Tibial nerve (tissue), 4 donors: ENCODE data around the gene PACSIN2. TPM values are rescaled to one million over a fixed set of nuclear protein-coding genes. Genes with fewer than 3 reads are reported as not detected.

Experiments used
- DNase-seq, 2 donors: peaks; one replicate each; pipeline ENCODE4 v3.0.0-alpha.2; 2019; ENCODE audit warnings: low spot score in 2 of 2
- H3K27ac ChIP-seq, 4 donors: fragments of 200-600 bp; sonication (generic) in 3 of 4; one replicate each; pipeline ENCODE4 v1.5.1; 2017 to 2019; ENCODE audit warnings: mild to moderate bottlenecking in 1 of 4
- H3K27me3 ChIP-seq, 2 donors: fragments of 200-600 bp; sonication (generic) in 1 of 2; one replicate each; pipeline versions ENCODE4 v1.5.1 to v1.6.0; 2017 to 2019
- H3K36me3 ChIP-seq, 3 donors: fragments of 200-600 bp; sonication (generic); one replicate each; pipeline ENCODE4 v1.5.1; 2018 to 2019
- H3K4me1 ChIP-seq, 4 donors: fragments of 200-600 bp; sonication (generic) in 3 of 4; one replicate each; pipeline ENCODE4 v1.5.1; 2017 to 2019
- H3K4me3 ChIP-seq, 4 donors: fragments of 200-600 bp; sonication (generic) in 3 of 4; one replicate each; pipeline ENCODE4 v1.5.1; 2017 to 2019; ENCODE audit warnings: mild to moderate bottlenecking in 1 of 4, moderate library complexity in 1 of 4
- H3K9me3 ChIP-seq, 4 donors: fragments of 200-600 bp; sonication (generic) in 3 of 4; one replicate each; pipeline ENCODE4 v1.5.1; 2017 to 2019
- CTCF ChIP-seq, 5 experiments: fragments of 200-600 bp in 3 of 5; fragments of 450-650 bp in 2 of 5; sonication (generic) in 3 of 5; IDR thresholded peaks; one replicate each; pipeline ENCODE4 v1.5.1; 2016 to 2019; ENCODE audit warnings: antibody characterized with exemption in 5 of 5, mild to moderate bottlenecking in 3 of 5, moderate library complexity in 2 of 5
- EP300 ChIP-seq, 2 donors: sonication (generic); formaldehyde crosslinking; IDR thresholded peaks; one replicate each; pipeline ENCODE4 v1.6.1; 2017; ENCODE audit warnings: antibody characterized with exemption in 2 of 2, mild to moderate bottlenecking in 1 of 2
- POLR2A ChIP-seq, 2 donors: fragments of 450-650 bp; IDR thresholded peaks; one replicate each; pipeline ENCODE4 v1.6.1; 2017; ENCODE audit warnings: antibody characterized with exemption in 2 of 2, mild to moderate bottlenecking in 2 of 2, moderate library complexity in 2 of 2
- WGBS, 2 donors: methylation state at CpG; one replicate each; pipeline ENCODE4 v1.1.5; 2018; 5-methylcytosine and 5-hydroxymethylcytosine counted together
- total RNA-seq, 4 donors: library from RNA; depleted of rRNA; stranded (reverse); fragments of >200 nt; gene quantifications; one replicate each; pipeline ENCODE4 v1.1.0, GENCODE V29; 2016

PACSIN2 gene
- total RNA-seq = 10 to 100 TPM; 45.9 to 78.2 (median 59.0) TPM

- Histone ChIP-seq H3K9me3 (no peaks in the 10 kb centered on the region), H3K27me3 (no peaks in the 10 kb centered on the region), H3K4me3 (peak within 1 kb of the TSS; percentile 60 to 98 (median 76)), H3K4me1 (peaks cover 0 to 23% (median 8%) of the 10 kb centered on the region in 4 donors), H3K27ac (peak within 1 kb of the TSS; percentile 39 to 88 (median 76)), H3K36me3 (no peaks in the 10 kb centered on the region)
- WGBS, 2 donors = 1% methylated on average over 50 to 75 of the region's 85 CpGs
- TF ChIP-seq POLR2A (IDR thresholded peaks at IDR 0.05) (peak; percentile 62 to 96), CTCF (IDR thresholded peaks at IDR 0.05) (peak in 1 of 5 experiments; percentile 52), EP300 (IDR thresholded peaks at IDR 0.05) (peak in 1 of 2 donors; percentile 98)
- DNase-seq = peak; percentile 99 to 100
Measured at GRCh38 chr22:43014869-43015676, at the start of gene PACSIN2. TSS of gene PACSIN2 (minus strand) at chr22:43015149. CDS start at chr22:42912080, 103,069 bp downstream.

GRCh38 chr22:43060183-43060582 is 45.2 kb upstream of the PACSIN2 start:
- no peaks in the 10 kb centered on the region for H3K9me3 ChIP-seq
- no peak overlapping the region for H3K27ac ChIP-seq
- H3K4me3 ChIP-seq = no peak overlapping the region
- no peaks in the 10 kb centered on the region for H3K27me3 ChIP-seq
- TF ChIP-seq CTCF (IDR thresholded peaks at IDR 0.05) (peak in 4 of 5 experiments; percentile 30 to 49 (median 32)), POLR2A (IDR thresholded peaks at IDR 0.05) (no peak), EP300 (IDR thresholded peaks at IDR 0.05) (no peak)
- no peaks in the 10 kb centered on the region for H3K4me1 ChIP-seq
- 46 to 49% methylated on average over 5 of the region's 5 CpGs for WGBS, 2 donors
- H3K36me3 ChIP-seq = peaks cover 0 to 79% (median 0%) of the 10 kb centered on the region in 3 donors
- peak in 1 of 2 donors; percentile 20 for DNase-seq

GRCh38 chr22:43057641-43058040 is 42.7 kb upstream of the PACSIN2 start:
- H3K4me1 ChIP-seq = no peaks in the 10 kb centered on the region
- no peaks in the 10 kb centered on the region for H3K27me3 ChIP-seq
- no peak for DNase-seq
- no peaks in the 10 kb centered on the region for H3K9me3 ChIP-seq
- no peak overlapping the region for H3K4me3 ChIP-seq
- peaks cover 0 to 78% (median 0%) of the 10 kb centered on the region in 3 donors for H3K36me3 ChIP-seq
- no peak overlapping the region for H3K27ac ChIP-seq
- TF ChIP-seq CTCF (IDR thresholded peaks at IDR 0.05) (no peak), EP300 (IDR thresholded peaks at IDR 0.05) (no peak), POLR2A (IDR thresholded peaks at IDR 0.05) (no peak)
- WGBS, 2 donors = 89 to 90% methylated on average over 7 of the region's 7 CpGs

GRCh38 chr22:43053176-43053575 is 38.2 kb upstream of the PACSIN2 start:
- 93 to 95% methylated on average over 7 of the region's 7 CpGs for WGBS, 2 donors
- H3K36me3 ChIP-seq = peaks cover 0 to 67% (median 0%) of the 10 kb centered on the region in 3 donors
- no peak overlapping the region for H3K4me3 ChIP-seq
- TF ChIP-seq CTCF (IDR thresholded peaks at IDR 0.05) (no peak), EP300 (IDR thresholded peaks at IDR 0.05) (no peak), POLR2A (IDR thresholded peaks at IDR 0.05) (no peak)
- no peak overlapping the region for H3K27ac ChIP-seq
- no peaks in the 10 kb centered on the region for H3K27me3 ChIP-seq
- H3K9me3 ChIP-seq = no peaks in the 10 kb centered on the region
- no peaks in the 10 kb centered on the region for H3K4me1 ChIP-seq
- DNase-seq = no peak

GRCh38 chr22:43050995-43051394 is 36.0 kb upstream of the PACSIN2 start:
- Histone ChIP-seq H3K9me3 (no peaks in the 10 kb centered on the region), H3K27me3 (no peaks in the 10 kb centered on the region), H3K4me3 (no peak overlapping the region), H3K4me1 (no peaks in the 10 kb centered on the region), H3K27ac (no peak overlapping the region), H3K36me3 (peaks cover 0 to 79% (median 0%) of the 10 kb centered on the region in 3 donors)
- 77 to 81% methylated on average over 10 of the region's 10 CpGs for WGBS, 2 donors
- DNase-seq = no peak
- TF ChIP-seq CTCF (IDR thresholded peaks at IDR 0.05) (no peak), EP300 (IDR thresholded peaks at IDR 0.05) (no peak), POLR2A (IDR thresholded peaks at IDR 0.05) (no peak)
